HG03354 (cell line): ENCODE results near the gene RBM46.
"Not testable (repeated sequence)": the region's sequence is repeated elsewhere in the genome, so short reads cannot be mapped to it uniquely, and the experiment has no call there.

Experiments used
- ATAC-seq: cut with Tn5 transposase; IDR thresholded peaks from one replicate; pipeline ENCODE4 v1.9.1; 2021; ENCODE audit warnings: mild to moderate bottlenecking; ENCODE audit not compliant: unreplicated experiment, poor library complexity, severe bottlenecking

The RBM46 gene

GRCh38 chr4:154836030-154836429 is 55.0 kb downstream of the RBM46 start:
- ATAC-seq, result no peak

GRCh38 chr4:154836513-154836912 is 55.4 kb downstream of the RBM46 start:
- ATAC-seq, result no peak

GRCh38 chr4:154838155-154838554 is 57.1 kb downstream of the RBM46 start:
- no peak for ATAC-seq

GRCh38 chr4:154838694-154839093 is 57.6 kb downstream of the RBM46 start:
- ATAC-seq, result no peak

- no peak for ATAC-seq
Measured at GRCh38 chr4:154854362-154854761, 73.3 kb downstream of the RBM46 start.

GRCh38 chr4:154858166-154858565 is 77.1 kb downstream of the RBM46 start:
- no peak for ATAC-seq

DNA sequence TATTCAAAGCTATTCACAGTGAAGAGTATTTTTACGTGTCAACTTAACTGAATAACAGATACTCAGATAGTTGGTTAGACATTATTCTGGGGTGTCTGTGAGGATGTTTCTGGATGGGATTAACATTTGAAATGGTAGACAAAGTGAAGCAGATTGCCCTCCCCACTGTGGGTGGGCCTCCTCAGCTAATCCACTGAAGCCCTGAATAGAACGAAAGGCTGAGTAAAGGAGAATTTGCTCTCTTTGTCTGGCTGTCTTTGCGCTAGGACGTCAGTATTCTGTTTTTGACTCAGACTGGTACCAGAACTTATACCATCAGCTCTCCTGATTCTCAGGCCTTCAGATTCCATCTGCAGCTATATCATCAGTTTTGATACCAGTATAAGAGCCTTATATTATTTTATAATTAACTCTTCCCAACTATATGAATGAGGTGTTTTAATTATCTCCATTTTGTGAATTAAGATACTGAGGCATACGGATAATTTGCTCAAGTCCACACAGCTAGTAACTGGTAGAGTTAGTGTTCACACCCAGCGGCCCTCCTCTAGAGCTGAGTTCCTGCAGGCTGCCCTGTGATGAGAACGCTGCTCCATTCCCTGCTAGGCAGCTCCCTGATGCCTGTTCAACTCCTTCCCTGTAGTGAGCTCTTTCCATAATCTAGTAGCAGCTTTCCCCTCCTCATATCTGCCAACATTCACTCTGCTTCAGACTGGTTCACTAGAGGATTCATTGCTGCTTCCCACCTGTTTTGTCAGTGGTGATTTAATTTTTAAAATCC is 87.5 kb downstream of the RBM46 start:
- no peak for ATAC-seq

GRCh38 chr4:154869301-154869700 is 88.2 kb downstream of the RBM46 start:
- no peak for ATAC-seq

GRCh38 chr4:154872198-154872597 is 91.1 kb downstream of the RBM46 start:
- ATAC-seq, result no peak

GRCh38 chr4:154874049-154874448 is 93.0 kb downstream of the RBM46 start:
- not testable (repeated sequence) for ATAC-seq

DNA sequence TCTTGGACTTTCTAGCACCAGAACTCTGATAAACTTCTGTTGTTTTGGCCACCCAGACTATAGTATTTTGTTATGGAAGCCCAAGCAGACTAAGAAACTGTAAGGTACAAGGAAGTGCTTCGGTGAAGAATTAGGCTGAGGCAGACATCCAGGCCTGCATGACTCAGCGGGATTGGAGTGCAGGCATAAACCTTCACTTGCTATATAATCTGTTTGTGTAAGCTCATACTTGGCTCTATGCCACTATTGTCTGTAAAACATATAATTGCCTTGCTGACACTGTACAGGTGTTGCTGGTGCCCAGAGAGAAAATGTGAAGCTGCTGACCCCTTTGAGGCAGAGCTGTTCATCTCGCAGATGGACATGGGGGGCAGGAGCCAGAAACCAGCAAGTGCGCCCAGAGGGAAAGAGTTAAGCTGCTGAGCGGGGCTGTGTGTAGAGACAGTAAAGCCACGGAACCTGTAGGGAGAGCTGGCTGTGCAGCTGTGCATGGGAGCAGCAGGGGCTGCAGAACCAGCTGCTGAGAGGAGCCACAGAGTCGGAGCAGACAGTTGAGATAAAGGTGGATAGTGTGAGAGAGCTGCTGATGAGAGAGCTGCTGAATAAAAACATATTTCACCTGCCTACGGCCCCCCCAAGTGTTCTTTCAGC is 96.2 kb downstream of the RBM46 start:
- no peak for ATAC-seq
